DOHH2 (cell line): ENCODE measurements around the gene MXD3.

Source experiments
- EZH2phosphoT487 ChIP-seq: fragments of 200-600 bp; sonication (generic); IDR thresholded peaks from 2 replicates; pipeline ENCODE4 v1.6.1; 2017; ENCODE audit warnings: borderline replicate concordance, mild to moderate bottlenecking, antibody characterized with exemption, low read length, moderate library complexity, mixed read lengths
- TF ChIP-seq, protein P1 (sequence below): fragments of 200-600 bp; sonication (generic); IDR thresholded peaks from one replicate; pipeline ENCODE4 v1.5.1; 2014; ENCODE audit warnings: antibody characterized with exemption, mild to moderate bottlenecking, low read depth, low read length; ENCODE audit not compliant: poor library complexity, severe bottlenecking

DNA sequence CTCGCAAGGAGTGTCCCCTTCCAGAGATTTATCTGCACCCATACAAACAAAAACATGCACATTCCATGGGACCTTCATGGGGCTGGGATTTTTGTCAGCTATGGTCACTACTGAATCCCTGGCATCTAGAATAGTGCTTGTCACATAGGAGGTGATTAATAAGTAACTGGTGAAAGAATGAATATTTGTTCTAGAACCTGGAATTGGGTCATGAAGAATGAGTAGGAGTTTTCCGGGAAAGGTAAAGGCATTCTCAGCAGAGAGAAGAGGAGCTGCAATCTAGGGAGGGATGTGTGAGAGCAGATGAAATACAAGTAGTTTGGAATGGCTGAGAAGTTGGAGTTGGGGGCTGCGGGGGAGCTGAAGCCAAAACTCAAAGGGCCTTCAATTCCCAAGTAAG is 42.6 kb upstream of the MXD3 start:
- no peak for TF ChIP-seq EZH2phosphoT487
- TF ChIP-seq, protein P1, sequence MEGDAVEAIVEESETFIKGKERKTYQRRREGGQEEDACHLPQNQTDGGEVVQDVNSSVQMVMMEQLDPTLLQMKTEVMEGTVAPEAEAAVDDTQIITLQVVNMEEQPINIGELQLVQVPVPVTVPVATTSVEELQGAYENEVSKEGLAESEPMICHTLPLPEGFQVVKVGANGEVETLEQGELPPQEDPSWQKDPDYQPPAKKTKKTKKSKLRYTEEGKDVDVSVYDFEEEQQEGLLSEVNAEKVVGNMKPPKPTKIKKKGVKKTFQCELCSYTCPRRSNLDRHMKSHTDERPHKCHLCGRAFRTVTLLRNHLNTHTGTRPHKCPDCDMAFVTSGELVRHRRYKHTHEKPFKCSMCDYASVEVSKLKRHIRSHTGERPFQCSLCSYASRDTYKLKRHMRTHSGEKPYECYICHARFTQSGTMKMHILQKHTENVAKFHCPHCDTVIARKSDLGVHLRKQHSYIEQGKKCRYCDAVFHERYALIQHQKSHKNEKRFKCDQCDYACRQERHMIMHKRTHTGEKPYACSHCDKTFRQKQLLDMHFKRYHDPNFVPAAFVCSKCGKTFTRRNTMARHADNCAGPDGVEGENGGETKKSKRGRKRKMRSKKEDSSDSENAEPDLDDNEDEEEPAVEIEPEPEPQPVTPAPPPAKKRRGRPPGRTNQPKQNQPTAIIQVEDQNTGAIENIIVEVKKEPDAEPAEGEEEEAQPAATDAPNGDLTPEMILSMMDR, result no peak
